Measurements from ENCODE around the gene TACR3. TPM values are rescaled to one million over a fixed set of nuclear protein-coding genes. Genes with fewer than 3 reads are reported as not detected.

The TACR3 gene
- total and polyA plus RNA-seq, 2 of the 4 experiments (the other 2 are of a cell fraction) = not detected

DNA sequence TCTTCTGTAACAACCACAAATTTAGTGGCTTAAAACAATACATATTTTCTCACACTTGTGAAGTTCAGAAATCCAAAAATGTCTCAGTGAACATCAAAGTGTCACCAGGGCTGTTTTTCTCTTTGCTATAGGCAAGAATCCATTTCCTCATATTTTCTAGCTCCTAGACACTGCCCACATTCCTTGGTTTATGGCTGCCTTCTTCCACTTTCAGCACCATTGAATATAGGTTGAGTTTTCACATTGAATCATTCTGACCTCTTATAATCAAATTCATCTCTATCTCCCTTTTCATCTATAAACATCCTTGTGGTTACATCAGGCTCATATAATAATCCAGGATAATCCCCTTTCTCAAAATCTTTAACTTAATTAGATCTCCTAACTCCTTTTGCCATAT lies 37.0 kb upstream of the TACR3 start:
- peaks cover 11% of the 10 kb centered on the region; the same call in 1 of the 2 replicates for H3K9me3 ChIP-seq (ENCODE audit: control insufficient read depth, insufficient read depth, low read length)
- no peak overlapping the region for H3K4me2 ChIP-seq (ENCODE audit: low read depth, low read length)
- TF ChIP-seq RCOR1 (IDR thresholded peaks at IDR 0.05; ENCODE audit: insufficient replicate concordance, low read length) (no peak), CHD1 (IDR thresholded peaks at IDR 0.05; ENCODE audit: low read depth, low read length) (no peak), MAFK (IDR thresholded peaks at IDR 0.05; ENCODE audit: low read depth, low read length) (no peak), FOS (IDR thresholded peaks at IDR 0.05; ENCODE audit: low read depth, low read length) (no peak), BHLHE40 (IDR thresholded peaks at IDR 0.05; ENCODE audit: low read depth, low read length) (no peak), SMC3 (IDR thresholded peaks at IDR 0.05; ENCODE audit: low read depth, low read length) (no peak), MAZ (IDR thresholded peaks at IDR 0.05; ENCODE audit: borderline replicate concordance, low read depth, low read length) (no peak), POLR2A (IDR thresholded peaks at IDR 0.05; ENCODE audit: low read depth, low read length) (no peak), RAD21 (IDR thresholded peaks at IDR 0.05; ENCODE audit: low read length) (no peak), MXI1 (IDR thresholded peaks at IDR 0.05; ENCODE audit: borderline replicate concordance, low read depth, low read length) (no peak), ELK1 (IDR thresholded peaks at IDR 0.05; ENCODE audit: borderline replicate concordance, low read depth, low read length) (no peak), RFX5 (IDR thresholded peaks at IDR 0.05; ENCODE audit: low read depth, low read length) (no peak), NFE2L2 (IDR thresholded peaks at IDR 0.05; ENCODE audit: low read depth, low read length) (no peak), CEBPB (IDR thresholded peaks at IDR 0.05; ENCODE audit: low read depth, low read length) (no peak)
- TF ChIP-seq, protein P1, sequence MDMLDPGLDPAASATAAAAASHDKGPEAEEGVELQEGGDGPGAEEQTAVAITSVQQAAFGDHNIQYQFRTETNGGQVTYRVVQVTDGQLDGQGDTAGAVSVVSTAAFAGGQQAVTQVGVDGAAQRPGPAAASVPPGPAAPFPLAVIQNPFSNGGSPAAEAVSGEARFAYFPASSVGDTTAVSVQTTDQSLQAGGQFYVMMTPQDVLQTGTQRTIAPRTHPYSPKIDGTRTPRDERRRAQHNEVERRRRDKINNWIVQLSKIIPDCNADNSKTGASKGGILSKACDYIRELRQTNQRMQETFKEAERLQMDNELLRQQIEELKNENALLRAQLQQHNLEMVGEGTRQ (IDR thresholded peaks at IDR 0.05; ENCODE audit: low read depth, low read length) = no peak
- TF ChIP-seq, protein P2, sequence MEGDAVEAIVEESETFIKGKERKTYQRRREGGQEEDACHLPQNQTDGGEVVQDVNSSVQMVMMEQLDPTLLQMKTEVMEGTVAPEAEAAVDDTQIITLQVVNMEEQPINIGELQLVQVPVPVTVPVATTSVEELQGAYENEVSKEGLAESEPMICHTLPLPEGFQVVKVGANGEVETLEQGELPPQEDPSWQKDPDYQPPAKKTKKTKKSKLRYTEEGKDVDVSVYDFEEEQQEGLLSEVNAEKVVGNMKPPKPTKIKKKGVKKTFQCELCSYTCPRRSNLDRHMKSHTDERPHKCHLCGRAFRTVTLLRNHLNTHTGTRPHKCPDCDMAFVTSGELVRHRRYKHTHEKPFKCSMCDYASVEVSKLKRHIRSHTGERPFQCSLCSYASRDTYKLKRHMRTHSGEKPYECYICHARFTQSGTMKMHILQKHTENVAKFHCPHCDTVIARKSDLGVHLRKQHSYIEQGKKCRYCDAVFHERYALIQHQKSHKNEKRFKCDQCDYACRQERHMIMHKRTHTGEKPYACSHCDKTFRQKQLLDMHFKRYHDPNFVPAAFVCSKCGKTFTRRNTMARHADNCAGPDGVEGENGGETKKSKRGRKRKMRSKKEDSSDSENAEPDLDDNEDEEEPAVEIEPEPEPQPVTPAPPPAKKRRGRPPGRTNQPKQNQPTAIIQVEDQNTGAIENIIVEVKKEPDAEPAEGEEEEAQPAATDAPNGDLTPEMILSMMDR (conservative IDR thresholded peaks at IDR 0.05; ENCODE audit: low read depth, low read length) = no peak
- no peak overlapping the region for H2AFZ ChIP-seq (replicated peaks; ENCODE audit: low read length, poor library complexity)
- no peak overlapping the region for H3K23ac ChIP-seq (ENCODE audit: low read depth, low read length)
- ChIA-PET CTCF (no interaction called here), POLR2A (ENCODE audit: unreplicated experiment) (no interaction called here)
- ATAC-seq (ENCODE audit: low read depth) = no peak
- H4K20me1 ChIP-seq (ENCODE audit: insufficient read depth, low read length) = no peaks in the 10 kb centered on the region
- no TSS peak for BruUV-seq (replicated peaks)
- H3K9me1 ChIP-seq (ENCODE audit: insufficient read depth, low read length) = no peaks in the 10 kb centered on the region
- no peak overlapping the region for H2BK20ac ChIP-seq (ENCODE audit: low read depth, low read length)
- no peak overlapping the region for H4K5ac ChIP-seq (ENCODE audit: low read depth, low read length)
- H2AK5ac ChIP-seq (ENCODE audit: low read depth, low read length) = no peak overlapping the region
- no peak overlapping the region for H3K18ac ChIP-seq (ENCODE audit: low read depth, low read length)
- no peak overlapping the region for H2BK120ac ChIP-seq (ENCODE audit: low read depth, low read length)
- dilution Hi-C loops (cut with HindIII; ENCODE audit: low sequenced_read_pairs, unreplicated experiment) = no loop called here
- H2BK5ac ChIP-seq (ENCODE audit: low read depth, low read length, poor library complexity, severe bottlenecking) = no peak overlapping the region
- no peak overlapping the region for H3K27ac ChIP-seq (ENCODE audit: insufficient read depth, low read length)
- H3K14ac ChIP-seq (replicated peaks; ENCODE audit: low read depth, low read length) = no peak overlapping the region
- no peaks in the 10 kb centered on the region for H3K79me1 ChIP-seq (ENCODE audit: low read depth in 1 of 2, low read length in 2 of 2)
- no peak overlapping the region for H2AK9ac ChIP-seq (replicated peaks; ENCODE audit: low read depth, low read length, poor library complexity)
- in situ Hi-C loops (cut with MboI; ENCODE audit: low sequenced_read_pairs) = no loop called here
- intact Hi-C loops (cut with micrococcal nuclease) = no loop called here
- H3K27me3 ChIP-seq (ENCODE audit: control insufficient read depth, insufficient read depth, low read length) = no peaks in the 10 kb centered on the region
- H3K4ac ChIP-seq (ENCODE audit: low read depth, low read length) = no peak overlapping the region
- H2BK15ac ChIP-seq (ENCODE audit: low read depth, low read length) = no peak overlapping the region
- no peak overlapping the region for H3K4me3 ChIP-seq (ENCODE audit: insufficient read depth, low read depth, low read length)
- H3K36me3 ChIP-seq (ENCODE audit: control insufficient read depth, insufficient read depth, low read length) = no peaks in the 10 kb centered on the region
- H4K8ac ChIP-seq (ENCODE audit: low read depth in 2 of 2, low read length in 2 of 2) = no peak overlapping the region
- H3K9ac ChIP-seq (ENCODE audit: low read depth, low read length) = no peak overlapping the region
- H3K4me1 ChIP-seq (ENCODE audit: control insufficient read depth, insufficient read depth, low read length) = no peaks in the 10 kb centered on the region
- H4K91ac ChIP-seq (ENCODE audit: insufficient read depth, low read depth, low read length) = no peak overlapping the region
- H3K56ac ChIP-seq (ENCODE audit: extremely low read depth, insufficient read depth, low read length) = no peak overlapping the region
- no peak for DNase-seq

All from IMR-90 (cell line).